HuH-7.5 (cell line): Measurements from ENCODE around the gene MYBBP1A.

ENCODE experiments used
- DNase-seq: peaks from one replicate; pipeline ENCODE4 v3.0.0; 2011; ENCODE audit warnings: low spot score

Gene MYBBP1A

DNA sequence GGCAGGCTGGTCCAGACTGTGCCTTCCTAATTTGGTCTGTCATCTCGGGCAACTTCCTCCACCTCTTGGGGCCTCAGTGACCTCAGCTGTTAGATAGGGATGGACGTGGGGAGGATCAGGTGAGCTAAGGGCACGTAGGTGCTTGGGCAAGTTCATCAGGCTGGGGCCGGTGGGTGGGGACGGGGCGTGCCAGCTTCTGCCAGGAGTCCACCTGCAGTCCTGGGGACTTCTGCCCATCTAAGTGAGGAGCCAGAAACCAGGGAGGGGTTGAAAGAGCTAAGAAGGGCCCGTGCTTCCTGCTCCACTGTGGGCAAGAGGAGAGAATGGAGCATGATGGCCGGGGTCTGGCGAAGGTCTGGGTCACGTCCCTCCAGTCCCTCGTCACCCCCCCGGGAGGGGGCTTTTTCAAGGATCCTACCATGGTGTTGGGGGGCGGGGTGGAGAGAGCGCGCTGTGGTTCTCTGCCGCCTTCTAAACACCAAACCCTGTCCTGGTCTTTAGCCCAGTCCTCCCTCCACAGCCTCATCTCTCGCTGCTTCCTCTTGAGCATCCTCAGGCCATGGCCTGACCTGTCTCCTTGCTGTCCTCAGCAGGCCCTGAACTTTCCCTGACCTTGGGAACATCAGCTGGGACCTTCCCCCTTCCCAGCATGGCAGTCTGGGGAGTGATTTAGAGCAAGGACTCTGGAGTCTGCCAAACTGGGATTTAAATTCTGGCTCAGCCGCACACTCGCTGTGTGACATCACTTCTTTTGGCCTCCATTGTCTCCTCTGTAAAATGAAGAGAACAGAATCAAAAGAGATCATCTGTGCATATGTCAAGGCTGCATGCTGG is 34.9 kb downstream of the MYBBP1A start:
- DNase-seq, result no peak

DNA sequence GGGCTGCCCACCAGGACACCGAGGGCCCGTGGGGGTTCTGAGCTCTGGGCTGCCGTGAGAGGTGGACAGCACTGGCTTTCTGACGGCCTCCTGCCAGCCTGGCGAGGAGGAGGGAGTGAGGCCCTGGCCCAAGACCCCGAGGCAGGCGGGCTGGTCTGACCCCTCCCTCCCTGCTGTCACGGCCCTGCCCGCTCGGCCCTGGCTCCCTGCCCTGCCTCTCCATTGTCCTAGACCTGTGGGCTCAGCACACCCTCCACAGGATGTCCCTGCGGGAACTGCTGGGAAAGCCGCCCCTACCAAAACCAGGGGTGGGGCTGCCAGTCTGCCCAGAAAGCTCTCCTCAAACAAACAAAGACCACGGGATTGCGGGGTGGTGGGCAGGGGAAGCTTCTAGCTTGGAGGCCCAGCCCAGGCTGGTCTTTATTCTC is 35.8 kb downstream of the MYBBP1A start:
- no peak for DNase-seq

DNA sequence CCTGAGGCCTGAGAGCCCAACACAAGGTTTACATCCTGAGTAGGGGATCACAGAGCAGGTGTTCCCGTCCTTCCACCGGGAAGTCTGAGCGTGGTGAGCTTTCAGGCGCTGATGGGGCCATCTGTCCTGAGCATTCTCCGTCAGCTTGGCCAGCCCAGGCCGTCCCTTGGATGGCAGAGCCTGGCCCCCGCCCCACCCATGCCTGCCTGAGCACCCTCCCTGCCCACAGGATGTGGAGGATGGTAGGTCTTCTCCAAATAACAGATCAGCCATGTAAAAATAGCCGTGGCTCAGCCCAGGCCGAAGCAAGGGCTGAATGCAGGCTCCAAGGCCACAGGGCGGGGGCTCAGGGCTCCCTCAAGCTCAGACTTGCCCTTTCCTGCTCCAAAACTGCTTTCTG is 36.3 kb downstream of the MYBBP1A start:
- DNase-seq, result no peak

DNA sequence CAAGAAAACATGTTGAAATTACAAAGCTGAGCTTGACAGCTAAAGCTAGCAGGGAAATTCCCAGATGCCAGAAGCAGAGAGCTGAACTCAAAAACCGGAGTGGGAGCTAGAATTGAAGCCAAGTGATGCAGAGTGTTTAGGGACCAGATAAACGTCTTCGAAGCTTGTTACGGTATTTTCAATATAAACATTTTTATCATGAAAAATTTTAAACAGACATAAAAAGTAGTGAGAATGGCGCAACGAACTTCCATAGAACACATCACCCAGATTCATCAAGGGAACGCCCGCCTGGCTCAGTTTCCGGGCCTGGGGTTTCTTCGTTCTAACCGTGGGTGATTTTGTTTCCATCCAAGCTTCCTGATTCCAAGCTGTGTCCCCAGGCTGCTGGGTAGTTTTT is 38.4 kb downstream of the MYBBP1A start:
- no peak for DNase-seq

DNA sequence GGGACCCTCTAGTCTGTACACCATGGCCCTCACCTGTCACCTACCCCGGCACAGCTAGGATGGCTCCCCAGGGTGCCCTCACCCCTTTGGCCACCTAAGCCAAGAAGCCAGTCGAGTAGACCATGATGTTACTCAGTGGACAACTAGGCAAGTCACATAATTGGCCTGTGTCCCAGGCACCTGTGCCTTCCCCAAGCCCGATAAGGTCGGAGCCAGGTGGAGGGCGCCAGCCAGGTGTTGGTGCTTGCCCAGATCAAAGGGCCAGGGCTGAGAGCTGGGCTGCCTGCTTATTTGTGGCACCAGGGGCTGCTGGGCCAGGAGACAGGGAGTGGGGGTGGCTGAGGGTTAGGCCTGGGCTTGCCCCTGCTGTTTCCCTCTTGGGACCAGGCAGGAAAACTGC is 39.7 kb downstream of the MYBBP1A start:
- DNase-seq, result no peak

DNA sequence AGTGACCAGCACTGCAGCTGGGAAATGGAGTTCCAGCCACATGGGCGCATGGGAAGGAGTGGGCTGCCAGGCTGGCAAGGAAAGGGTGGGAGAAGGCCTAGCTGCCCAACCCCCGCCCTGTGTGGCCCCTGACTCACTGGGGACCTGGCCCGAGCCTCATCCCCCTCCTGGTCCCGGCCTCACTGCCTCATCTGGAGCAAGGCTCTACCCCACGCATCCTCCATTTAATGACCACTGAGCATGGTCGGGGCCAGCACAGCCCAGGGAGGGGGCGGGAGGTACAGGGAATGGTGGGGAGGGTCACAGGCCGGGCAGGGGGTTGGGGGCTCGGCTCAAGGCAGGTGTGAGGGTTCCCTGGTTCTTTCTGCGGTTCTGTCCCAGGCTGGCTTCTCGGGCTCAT is 40.4 kb downstream of the MYBBP1A start:
- DNase-seq, result no peak

DNA sequence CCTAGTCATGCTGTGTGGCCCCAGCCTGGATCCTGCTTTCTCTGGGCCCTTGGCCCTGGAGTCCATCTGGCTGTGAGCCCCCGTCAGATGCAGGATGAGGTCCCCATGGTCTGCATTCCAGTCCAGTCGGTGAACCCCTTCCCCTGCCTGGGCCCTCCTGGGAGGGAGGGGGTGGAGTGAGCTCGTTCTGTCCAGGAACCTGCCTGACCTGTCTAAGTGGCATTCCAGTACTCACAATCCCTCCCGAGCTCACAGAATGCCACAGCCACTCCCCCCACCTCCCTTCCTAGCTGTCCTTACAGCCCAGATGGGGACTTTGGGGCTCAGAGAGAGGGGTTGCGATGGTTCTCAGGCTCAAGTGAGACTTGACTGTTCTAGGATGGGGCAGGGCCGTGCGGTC is 41.0 kb downstream of the MYBBP1A start:
- no peak for DNase-seq

DNA sequence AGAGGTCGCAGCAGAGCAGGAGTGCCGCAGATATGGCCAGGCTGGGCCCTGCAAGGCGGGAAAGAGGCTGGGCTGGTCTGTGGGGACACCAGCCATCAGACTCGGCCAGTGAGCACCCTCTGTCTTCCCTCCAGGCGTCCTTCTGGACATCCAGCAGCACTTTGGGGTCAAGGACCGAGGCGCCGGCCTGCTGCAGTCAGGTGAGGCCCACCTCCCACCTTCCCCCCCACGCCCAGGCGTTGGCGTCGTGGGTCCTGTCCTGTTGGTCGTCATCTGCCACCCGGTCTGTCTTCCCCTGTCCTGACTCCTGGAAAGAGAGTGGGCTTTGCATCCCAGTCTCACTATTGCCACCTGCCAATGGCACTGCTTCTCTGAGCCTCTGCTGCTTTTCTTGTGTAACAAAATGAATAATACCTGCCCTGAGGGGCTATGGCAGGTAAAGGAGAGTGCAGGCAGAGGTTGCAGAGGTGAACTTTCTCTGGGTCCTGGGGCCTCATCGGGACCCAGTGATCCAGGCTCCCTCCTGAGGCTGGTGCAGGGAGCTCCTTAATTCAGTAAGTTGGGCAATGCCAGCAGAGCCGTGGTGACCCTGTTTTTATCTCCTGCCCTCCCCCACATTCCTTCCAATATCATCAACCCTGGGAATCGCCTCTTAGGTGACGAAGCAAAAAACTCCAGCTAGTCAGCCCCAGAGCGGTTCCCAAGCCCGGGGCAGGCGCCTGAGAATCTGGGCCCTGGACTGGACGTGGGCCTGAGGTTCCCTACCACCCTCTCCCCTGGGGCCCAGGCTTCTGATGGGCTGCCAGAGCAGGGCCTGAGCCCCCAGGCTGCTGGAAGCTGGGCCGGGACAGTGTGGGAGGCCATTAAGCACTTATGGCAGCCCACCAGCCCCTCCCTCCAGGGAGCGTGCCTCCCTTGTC is 41.8 kb downstream of the MYBBP1A start:
- no peak for DNase-seq

DNA sequence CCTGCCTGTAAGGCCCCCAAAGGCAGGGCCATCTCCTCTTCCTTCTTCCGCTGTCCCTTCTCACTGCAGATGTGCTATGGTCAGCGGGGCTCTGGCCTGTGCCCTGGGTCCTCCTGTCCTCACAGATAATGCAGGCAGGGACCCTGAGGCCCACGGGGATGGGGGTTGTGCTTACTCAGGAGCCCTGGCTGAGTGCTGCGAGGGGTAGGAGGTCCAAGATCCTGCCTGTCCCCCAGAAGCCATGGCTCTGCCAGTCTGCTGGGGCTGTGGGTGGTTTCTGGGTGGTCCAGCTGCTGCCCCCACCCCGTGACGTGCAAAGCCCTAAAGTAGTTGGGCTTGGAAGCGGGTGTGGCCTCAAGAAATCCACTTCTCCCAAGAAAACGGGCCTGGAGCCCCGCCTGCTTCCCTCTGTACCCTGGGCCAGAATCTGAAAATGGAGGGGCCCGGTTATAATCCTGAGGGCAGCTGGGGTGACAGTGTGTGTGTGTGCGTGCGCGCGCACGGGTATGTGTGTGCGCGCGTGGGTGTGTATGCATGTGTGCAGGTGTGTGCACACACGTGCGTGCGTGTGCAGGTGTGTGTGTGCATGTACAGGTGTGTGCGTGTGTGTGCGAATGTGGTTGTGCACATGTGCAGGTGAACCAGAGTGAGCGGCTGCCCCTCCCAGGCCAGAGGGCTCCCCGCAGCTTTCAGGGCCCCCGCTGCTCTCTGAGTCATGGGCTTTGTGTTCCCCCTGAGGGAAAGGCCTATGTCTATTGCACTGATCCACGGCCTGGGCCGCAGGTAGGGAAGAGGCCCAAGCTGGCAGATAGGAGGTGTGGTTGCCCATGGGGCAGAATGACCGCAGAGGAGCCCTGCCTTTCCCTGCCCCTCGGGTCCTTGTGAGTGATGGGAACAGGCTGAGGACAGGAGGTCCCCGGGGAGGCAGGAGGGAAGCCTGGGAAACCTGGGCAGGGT is 42.8 kb downstream of the MYBBP1A start:
- DNase-seq, result no peak

DNA sequence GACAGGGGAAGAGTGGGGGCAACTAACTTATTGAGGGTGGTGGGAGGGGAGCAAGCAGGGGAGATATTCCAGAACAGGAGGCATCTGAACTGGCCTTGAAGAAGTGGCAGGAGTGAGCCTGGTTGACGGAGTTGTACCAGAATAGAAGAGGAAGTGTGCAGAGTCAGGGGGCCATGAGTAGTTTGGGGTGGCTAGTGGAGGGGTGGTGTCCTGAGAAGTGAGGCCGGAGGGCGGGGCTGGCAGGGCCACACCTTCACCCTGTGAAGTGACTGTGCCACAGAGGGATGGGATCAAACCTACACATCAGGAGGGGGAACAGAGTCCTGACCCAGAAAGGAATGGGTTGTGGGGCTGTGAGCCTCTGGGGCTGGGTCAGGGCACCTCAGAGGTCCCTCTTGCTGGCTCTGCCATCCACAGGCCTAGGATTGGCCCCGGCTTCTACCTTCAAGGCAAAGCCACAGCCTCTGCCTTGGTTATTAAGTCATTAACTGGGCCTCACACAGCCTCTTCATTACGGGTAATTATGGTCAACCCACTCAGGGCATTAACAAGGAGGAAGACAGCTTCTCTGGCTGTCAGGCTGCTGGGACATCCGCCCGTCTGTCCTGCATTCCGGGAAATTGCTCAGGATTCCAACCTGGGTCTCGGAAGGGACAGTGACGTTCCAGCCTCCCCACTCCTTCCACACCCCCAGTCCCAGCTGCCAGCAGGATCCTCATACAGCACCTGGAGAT is 43.8 kb downstream of the MYBBP1A start:
- DNase-seq, result no peak

DNA sequence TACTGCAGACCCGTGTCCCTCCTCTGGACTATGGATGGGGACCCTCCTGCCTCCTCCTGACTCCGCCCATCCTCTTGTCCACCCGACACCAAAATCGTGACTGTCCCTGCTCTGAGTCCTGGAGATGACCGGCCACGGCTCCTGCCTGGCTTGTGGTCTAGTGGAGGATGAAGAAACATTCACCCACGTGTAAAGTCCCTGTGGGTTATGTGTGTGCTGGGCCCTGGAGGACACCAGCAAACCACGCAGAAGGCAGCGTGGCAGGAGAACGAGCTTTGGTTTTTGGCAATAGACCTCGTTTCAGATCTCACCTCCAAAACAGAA is 44.6 kb downstream of the MYBBP1A start:
- DNase-seq, result no peak

DNA sequence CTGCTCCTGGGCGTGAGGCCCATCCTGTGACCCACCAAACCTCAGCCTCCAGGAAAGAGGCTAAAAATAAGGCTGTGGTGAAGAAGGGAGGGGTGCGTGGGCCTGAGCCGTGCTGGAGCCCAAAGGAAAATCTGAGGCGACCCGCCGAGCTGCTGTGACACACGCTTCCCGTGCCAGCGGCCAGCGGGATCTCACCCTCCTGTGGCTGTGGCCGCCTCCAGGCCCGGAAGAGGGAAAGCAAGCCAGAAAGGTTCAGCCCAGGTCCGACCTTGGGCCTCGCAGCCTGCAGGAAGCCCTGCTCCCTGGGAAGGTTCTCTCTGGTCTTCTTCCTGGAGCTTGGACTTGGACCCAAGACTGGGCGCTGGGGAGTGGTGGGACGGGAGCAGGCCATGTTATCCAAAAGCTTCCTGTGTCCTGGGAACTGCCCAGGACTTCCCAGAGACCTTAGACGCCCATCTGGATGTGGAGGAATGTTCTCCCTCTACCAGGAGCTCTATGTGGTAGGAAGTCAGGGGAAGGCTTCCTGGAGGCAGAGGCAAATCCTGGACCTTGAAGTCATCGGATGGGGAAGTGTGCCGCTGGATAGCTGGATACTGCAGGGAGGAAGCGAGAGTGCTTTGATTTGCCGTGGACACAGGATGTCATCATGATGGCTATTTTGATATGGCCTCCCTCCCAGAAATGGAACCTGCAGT is 45.1 kb downstream of the MYBBP1A start:
- no peak for DNase-seq

DNA sequence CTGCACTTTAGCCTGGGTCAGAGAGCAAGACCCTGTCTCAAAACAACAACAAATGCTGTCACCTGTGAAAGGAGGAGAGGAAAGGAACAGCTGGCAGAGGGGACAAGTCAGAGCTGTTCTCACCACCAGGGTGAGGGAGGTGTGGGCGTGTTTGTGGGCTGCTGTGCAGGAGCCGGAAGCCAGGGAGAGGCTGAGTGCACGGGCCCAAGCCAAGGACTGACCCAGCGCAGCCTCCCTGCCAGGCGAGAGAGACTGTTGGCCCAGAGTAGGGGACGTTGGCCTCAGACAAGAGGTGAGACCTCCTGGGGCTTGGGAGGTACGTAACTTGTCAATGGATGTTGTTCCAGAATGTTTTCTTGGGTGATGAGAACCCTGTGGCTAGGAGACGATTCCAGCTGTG is 45.8 kb downstream of the MYBBP1A start:
- DNase-seq, result no peak

DNA sequence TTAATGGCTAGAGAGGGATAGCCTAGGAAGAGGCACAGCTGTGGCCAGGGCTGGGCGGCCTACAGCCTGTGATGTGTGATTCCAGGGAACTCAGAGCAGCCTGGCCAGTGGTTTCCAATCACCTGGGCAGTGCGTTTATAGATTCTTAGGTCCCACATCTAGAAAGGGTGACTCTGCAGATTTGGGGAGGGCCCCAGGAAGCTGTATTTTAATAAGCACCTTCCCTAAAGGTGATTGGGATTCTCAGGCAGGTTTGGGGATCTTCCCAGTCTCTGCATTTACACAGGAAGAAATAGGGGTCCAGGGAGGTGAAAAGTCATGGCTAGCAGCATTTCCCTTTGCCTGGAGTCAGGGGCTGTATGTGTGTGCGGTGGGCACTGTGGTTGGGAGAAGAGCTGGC is 47.0 kb downstream of the MYBBP1A start:
- DNase-seq, result no peak

DNA sequence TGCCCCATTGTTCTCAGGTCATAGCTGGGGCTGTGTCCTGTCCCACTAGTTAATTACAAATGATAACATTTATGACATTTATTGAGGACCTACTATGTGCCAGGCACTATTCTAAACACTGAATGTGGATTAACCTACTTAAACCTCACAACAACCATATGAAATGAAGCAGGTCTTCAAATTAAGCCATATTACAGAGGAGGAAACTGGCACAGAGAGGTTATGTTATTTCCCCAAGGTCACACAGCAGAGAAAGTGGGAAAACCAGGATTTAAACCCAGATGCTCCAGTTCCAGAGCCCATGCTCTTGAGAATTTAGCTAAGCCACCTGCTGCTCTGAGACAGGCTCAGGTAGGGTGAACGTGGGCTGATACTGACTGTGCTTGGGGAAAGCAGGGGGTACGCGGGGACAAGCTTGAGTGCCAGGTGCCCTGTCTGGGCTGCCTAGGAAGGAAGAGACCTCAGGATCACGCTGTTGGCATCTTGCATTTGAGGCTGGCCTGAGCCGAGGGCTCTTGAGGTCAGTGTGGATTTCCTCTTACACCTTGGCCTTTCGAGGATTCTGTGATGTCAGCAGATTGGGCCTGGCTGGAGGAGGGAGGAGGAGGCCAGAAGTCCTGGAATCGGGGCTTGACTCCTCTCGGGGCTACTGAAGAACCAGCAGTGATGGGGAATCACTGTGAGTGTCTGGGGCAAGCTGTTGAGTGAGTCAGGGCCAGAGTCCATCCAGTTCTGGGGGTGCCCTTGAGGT is 47.6 kb downstream of the MYBBP1A start:
- no peak for DNase-seq

DNA sequence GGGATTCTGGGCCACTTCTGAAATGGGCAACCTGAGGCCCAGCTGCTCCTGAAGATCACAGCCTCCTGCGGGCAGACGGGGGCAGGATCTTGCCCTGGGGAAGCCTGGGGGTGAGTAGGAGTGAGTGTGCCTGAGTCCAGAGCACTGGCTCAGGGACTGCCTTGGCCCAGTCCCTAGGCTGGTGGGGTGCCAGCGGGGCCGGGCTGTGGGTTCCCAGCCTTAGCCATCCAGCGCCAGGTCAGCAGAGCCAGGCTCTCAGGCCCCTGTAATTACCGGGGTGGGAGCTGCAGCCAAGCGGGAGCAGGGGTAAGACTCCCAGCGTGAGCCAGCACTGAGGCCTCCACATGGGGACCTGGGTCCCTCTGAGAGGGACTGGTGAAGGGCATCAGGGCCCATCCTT is 48.3 kb downstream of the MYBBP1A start:
- no peak for DNase-seq

DNA sequence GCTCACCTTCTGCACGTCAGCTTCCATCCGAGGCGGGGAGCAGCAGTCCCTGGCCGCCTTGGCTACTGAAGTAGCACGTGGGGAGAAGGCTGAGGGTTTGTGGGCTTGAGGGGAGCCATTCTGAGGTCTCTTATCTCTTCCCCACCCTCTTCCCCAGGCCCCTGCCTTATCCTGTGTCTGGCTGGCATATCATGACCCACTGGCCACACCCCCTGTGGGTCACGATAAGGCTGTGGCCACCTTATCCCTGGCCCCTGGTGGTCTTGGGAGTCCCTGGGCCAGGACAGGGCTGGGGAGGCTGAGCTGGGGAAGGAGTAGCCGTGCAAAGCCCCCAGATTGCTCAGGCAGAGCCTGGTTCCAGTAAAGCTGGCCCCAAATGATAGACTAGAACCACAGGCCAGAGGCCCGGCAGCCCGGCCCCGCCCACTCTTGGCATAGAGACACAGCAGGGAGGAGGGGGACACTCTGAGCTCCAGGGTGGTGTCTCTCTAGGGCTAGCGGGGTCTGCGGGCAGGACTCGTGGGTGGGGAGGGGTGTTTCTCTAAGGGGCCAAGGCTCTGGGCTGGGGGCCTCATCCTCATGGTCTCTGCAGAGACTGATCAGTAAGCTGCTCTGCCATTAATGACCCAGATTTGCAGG is 48.9 kb downstream of the MYBBP1A start:
- DNase-seq, result no peak

DNA sequence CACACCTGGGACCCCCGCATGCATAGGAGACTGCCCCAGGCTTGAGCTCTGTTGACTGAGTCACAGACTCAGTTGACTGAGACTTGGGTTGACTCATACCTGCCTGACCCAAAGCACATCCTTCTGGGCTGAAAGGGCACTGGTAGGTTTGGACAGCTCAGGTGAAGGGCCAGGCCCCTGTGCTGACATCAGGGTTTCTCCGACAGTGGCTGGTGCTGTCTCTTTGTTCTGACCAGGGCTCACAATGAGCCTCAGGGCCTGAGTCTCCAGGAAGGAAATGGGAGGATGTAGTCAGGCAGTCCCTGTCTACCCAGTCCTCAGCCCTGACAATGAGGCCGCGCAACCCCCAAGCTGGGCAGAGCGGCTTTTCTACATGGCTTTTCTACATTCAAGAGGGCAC is 50.0 kb downstream of the MYBBP1A start:
- no peak for DNase-seq

DNA sequence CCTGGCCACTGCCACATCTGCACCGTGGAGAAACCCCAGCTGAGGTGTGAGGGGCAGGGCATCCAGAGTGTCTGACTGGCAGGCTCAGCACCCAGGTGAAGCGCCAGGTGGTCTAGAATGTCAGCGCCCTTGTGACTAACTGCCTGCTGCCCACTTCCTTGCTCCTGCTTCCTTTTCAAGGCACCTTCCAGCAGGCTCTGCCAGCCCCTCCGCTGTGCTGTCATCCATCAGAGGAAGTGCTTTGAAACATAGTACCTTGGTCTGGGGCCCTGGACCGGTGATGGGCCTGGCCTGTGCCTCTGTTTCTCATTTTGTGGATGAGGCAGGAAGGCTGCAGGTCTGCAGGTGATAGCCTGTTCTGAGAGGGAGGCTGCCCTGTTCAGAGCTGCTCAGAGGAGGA is 51.0 kb downstream of the MYBBP1A start:
- DNase-seq, result no peak
